ENCODE results near the gene UBAC2.

DNA sequence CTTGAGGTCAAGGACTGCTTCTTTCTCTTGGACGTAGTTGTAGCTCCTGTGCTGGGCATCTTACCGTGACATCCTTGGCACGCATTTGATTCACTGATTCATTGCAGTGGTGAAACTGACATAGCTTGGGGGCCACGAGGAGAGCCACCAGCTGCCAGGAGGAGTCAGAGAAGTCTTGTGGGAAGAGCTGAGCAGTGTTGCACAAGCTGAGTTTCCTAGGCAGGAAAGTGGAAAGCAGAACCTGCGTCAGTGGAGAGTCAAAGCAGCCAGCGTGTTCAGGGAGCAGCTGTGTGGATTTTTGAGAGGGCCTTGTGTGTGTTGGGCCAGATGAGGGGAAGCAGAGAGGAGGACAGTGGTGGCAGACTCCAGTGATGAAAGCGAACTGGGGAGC, 111.8 kb downstream of the UBAC2 start:
- TF ChIP-seq RAD21 (IDR thresholded peaks at IDR 0.05 in 1 of 2, conservative IDR thresholded peaks at IDR 0.05 in 1 of 2; ENCODE audit: low read depth in 2 of 2, low read length in 2 of 2) (no peak), TEAD4 (IDR thresholded peaks at IDR 0.05; ENCODE audit: low read depth, low read length) (no peak), SUZ12 (IDR thresholded peaks at IDR 0.05; ENCODE audit: low read length) (no peak), POLR2AphosphoS5 (IDR thresholded peaks at IDR 0.05; ENCODE audit: low read depth, low read length) (no peak), ATF3 (IDR thresholded peaks at IDR 0.05; ENCODE audit: insufficient read depth, low read depth, low read length) (no peak), RXRA (IDR thresholded peaks at IDR 0.05; ENCODE audit: insufficient read depth, low read depth, low read length) (no peak), POLR2A (IDR thresholded peaks at IDR 0.05; ENCODE audit: control extremely low read depth in 1 of 2, low read depth in 2 of 2, low read length in 2 of 2) (no peak)
- TF ChIP-seq, protein P1, sequence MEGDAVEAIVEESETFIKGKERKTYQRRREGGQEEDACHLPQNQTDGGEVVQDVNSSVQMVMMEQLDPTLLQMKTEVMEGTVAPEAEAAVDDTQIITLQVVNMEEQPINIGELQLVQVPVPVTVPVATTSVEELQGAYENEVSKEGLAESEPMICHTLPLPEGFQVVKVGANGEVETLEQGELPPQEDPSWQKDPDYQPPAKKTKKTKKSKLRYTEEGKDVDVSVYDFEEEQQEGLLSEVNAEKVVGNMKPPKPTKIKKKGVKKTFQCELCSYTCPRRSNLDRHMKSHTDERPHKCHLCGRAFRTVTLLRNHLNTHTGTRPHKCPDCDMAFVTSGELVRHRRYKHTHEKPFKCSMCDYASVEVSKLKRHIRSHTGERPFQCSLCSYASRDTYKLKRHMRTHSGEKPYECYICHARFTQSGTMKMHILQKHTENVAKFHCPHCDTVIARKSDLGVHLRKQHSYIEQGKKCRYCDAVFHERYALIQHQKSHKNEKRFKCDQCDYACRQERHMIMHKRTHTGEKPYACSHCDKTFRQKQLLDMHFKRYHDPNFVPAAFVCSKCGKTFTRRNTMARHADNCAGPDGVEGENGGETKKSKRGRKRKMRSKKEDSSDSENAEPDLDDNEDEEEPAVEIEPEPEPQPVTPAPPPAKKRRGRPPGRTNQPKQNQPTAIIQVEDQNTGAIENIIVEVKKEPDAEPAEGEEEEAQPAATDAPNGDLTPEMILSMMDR (IDR thresholded peaks at IDR 0.05; ENCODE audit: control extremely low read depth in 1 of 3, insufficient read depth in 1 of 3, low read depth in 1 of 3, low read length in 3 of 3): no peak
